ENCODE measurements around the gene FBXL15.
A peak's percentile ranks its signal among the peaks of the same experiment; 100 is the strongest.

FBXL15 gene

DNA sequence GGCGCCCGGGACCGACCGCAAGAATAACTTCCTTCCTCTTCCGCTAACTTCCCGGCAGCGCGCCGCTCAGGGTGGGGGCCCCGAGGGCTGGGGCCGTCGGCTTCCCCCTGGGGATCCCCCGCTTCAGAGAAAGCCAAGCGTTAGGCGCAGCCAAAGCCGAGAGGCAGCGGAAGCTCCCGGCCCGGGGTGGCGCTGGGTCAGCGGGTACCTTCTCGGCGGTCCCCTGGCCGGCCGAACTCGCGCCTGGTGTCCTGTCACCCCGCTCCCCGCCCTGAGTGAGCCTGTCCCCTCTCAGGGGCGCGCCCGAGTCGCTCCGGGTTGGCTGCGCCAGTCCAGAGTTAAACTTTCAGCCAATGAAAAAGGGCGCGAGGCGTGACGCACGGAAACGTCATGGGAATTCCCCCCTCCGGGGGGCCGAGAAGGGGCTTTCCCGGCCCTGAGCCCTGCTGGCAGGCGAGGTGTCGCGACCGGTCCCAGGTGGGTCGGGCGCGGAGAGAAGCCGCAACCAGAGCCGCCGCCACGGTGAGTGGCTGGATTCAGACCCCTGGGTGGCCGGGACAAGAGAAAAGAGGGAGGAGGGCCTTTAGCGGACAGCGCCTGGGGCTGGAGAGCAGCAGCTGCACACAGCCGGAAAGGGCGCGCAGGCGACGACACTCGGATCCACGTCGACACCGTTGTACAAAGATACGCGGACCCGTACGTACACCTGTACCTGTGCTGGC lies 26.4 kb upstream of the FBXL15 start:
- TF ChIP-seq, protein P1, sequence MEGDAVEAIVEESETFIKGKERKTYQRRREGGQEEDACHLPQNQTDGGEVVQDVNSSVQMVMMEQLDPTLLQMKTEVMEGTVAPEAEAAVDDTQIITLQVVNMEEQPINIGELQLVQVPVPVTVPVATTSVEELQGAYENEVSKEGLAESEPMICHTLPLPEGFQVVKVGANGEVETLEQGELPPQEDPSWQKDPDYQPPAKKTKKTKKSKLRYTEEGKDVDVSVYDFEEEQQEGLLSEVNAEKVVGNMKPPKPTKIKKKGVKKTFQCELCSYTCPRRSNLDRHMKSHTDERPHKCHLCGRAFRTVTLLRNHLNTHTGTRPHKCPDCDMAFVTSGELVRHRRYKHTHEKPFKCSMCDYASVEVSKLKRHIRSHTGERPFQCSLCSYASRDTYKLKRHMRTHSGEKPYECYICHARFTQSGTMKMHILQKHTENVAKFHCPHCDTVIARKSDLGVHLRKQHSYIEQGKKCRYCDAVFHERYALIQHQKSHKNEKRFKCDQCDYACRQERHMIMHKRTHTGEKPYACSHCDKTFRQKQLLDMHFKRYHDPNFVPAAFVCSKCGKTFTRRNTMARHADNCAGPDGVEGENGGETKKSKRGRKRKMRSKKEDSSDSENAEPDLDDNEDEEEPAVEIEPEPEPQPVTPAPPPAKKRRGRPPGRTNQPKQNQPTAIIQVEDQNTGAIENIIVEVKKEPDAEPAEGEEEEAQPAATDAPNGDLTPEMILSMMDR (conservative IDR thresholded peaks at IDR 0.05; ENCODE audit: low read depth, low read length): no peak
- peak overlapping the region; percentile 72 for H3K4me3 ChIP-seq (ENCODE audit: low read length)
- DNase-seq (ENCODE audit: low read depth): peak; percentile 70

DNA sequence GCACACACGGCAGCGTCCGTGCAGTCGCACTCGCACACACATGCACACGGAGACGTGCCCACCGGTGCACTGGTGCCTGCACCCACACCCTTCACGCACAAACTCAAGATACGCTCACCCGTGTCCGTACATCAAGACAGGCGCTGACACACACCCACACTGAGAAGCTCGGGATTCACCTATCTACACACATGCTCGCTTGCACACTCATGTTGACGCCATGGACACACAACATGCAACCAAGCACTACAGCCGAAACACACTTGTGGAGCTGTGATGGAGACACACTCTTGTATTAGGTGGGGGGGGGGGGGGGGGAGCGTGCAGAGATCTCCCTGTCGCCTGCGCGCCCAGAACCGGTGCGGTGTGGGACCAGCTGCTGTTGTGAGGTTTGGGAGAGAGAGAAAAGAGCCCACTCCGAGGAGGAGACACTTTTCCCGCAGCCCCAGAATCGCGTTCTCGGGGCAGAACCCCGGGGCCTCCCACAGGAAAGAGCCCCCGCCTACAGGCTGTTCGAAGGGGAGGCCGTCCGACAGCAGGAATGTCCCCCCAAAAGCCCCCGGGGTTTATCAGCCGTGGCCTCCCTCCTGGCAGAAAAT lies 25.7 kb upstream of the FBXL15 start:
- DNase-seq (ENCODE audit: low read depth): no peak
- H3K4me3 ChIP-seq (ENCODE audit: low read length): peak overlapping the region; percentile 72
- TF ChIP-seq, protein P1 (conservative IDR thresholded peaks at IDR 0.05; ENCODE audit: low read depth, low read length): no peak

DNA sequence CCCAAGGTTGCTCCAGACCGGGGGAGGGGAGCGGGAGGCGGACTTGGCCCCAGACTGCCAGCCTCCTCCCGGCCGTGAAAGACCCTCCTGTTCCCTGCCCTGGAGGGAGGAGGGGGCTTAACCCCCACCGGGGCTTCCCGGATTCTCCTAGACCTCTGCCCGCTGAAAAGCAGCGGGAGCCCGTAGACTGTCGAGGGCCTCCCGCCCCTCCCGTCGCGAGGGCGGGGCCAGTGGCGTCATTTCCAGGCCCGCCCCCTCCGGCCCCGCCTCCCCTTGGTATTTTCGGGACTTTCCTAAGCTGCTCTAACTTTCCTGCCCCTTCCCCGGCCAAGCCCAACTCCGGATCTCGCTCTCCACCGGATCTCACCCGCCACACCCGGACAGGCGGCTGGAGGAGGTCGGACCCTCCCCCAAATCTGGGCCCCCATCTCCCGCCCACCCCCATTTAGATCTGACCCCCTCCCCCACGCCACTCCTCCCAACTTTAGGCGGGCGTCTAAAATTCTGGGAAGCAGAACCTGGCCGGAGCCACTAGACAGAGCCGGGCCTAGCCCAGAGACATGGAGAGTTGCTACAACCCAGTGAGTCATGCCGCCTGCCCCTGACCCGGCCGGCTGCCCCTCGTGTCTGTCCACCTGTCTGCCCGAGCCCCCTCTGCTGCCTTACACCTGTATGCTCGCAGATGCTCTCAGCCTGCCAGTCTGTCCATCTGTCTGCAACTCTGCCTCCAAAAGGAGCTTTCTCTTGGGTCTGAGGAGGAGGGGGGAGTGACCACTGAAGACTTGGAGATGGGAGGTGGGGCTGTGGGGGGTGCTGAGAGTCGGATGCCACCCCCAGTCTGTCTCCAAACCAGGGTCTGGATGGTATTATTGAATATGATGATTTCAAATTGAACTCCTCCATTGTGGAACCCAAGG lies 25.0 kb upstream of the FBXL15 start, which contains the start of gene NFKB2:
NFKB2 (plus strand) TSS at position 306 of the 917 bp plus-strand sequence; CDS start at position 561, 255 bp downstream.
- TF ChIP-seq, protein P1 (conservative IDR thresholded peaks at IDR 0.05; ENCODE audit: low read depth, low read length): no peak
- no peak for DNase-seq (ENCODE audit: low read depth)
- peak within 1 kb of the TSS; percentile 72 for H3K4me3 ChIP-seq (ENCODE audit: low read length)

DNA sequence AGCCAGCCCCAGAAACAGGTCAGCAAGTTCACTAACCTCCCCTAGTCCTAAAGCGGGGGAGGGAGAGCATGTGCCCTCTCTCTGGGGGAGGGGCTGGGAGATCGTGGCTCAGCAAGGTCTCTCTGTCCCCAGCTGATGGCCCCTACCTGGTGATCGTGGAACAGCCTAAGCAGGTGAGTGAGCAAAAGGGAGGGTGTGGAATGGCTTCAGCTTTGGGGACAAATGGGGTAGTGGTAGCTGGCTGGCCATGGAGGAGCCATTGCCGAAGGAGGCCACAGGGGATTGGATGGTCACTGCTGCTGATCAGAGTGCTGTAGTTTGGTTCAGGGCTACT lies 24.4 kb upstream of the FBXL15 start:
- peak overlapping the region; percentile 72 for H3K4me3 ChIP-seq (ENCODE audit: low read length)
- TF ChIP-seq, protein P1 (conservative IDR thresholded peaks at IDR 0.05; ENCODE audit: low read depth, low read length): no peak
- no peak for DNase-seq (ENCODE audit: low read depth)

DNA sequence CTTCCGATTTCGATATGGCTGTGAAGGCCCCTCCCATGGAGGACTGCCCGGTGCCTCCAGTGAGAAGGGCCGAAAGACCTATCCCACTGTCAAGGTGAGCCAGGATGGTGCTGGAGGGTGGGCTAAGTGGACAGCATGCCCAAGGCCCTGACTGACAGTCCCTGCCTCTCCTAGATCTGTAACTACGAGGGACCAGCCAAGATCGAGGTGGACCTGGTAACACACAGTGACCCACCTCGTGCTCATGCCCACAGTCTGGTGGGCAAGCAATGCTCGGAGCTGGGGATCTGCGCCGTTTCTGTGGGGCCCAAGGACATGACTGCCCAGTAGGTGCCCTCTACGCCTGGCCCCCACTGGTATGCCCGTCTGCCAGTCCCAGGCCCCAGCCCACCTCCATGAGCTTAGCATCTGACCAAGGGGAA lies 23.9 kb upstream of the FBXL15 start:
- no peak overlapping the region for H3K4me3 ChIP-seq (ENCODE audit: low read length)
- TF ChIP-seq, protein P1 (conservative IDR thresholded peaks at IDR 0.05; ENCODE audit: low read depth, low read length): no peak
- no peak for DNase-seq (ENCODE audit: low read depth)

DNA sequence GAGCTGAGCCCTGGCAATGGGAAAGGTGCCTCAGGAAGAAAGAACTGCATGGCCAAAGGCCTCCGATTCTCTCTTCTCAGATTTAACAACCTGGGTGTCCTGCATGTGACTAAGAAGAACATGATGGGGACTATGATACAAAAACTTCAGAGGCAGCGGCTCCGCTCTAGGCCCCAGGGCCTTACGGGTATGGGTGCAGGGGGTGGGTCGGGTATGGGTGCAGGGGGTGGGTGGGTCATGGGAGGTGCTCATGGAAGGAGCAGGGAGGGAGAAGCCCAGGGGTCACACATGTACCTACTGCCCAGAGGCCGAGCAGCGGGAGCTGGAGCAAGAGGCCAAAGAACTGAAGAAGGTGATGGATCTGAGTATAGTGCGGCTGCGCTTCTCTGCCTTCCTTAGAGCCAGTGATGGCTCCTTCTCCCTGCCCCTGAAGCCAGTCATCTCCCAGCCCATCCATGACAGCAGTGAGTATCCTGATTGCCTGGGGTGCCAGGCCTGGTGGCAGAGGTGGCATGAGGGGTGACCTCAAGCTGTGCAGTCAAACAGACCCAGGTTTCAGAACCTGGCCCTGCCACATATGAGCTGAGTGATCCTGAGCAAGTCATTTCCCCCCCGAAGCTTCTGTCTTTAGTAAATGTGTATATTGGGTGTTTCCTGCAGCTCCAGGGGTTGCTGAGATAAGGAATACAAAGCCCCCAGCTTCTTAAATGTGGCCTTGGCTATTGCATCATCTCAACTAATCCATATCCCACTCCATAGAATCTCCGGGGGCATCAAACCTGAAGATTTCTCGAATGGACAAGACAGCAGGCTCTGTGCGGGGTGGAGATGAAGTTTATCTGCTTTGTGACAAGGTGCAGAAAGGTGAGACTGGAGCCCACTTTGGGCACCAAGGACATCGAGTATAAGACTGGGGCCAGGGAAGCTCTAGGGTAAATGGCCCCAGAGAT lies 23.1 kb upstream of the FBXL15 start:
- TF ChIP-seq, protein P1 (conservative IDR thresholded peaks at IDR 0.05; ENCODE audit: low read depth, low read length): no peak
- no peak for DNase-seq (ENCODE audit: low read depth)
- no peak overlapping the region for H3K4me3 ChIP-seq (ENCODE audit: low read length)
